GM20431 (cell line): ENCODE data around the gene FAM24B.
"Not testable (repeated sequence)": the region's sequence is repeated elsewhere in the genome, so short reads cannot be mapped to it uniquely, and the experiment has no call there.

Source experiments
- in situ Hi-C: fragments of 300-500 bp; cut with MseI, MboI; formaldehyde crosslinking; loops from one replicate; pipeline ENCODE4 v1.15.0; 2020; ENCODE audit warnings: low sequenced_read_pairs; ENCODE audit not compliant: unreplicated experiment

Gene FAM24B

GRCh38 chr10:122861711-122862161 is 17.6 kb downstream of the FAM24B start:
- in situ Hi-C loops: no loop called here

DNA sequence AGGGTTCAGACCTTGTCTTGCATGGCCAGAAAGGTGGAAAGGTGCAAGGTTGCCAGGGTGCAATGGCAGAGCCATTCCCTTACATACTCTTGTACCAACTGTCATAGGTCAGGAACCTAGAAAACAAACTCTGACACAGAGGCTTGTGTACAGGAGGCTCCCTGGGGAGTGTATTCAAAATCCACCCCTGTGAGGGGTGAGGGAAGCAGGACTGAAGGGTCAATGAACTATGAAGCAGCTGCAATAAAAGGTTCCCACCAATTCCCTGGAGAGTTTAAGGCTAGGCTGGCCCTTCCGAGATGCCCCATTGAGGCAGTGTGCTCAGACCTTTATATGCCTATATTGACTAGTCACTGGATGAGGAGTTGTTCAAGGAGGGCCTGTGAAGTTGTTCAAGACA is 19.9 kb downstream of the FAM24B start:
- in situ Hi-C loops: no loop called here

- in situ Hi-C loops: not testable (repeated sequence)
Measured at GRCh38 chr10:122858042-122858441, 21.3 kb downstream of the FAM24B start.

- in situ Hi-C loops: no loop called here
Measured at GRCh38 chr10:122856902-122857301, 22.5 kb downstream of the FAM24B start.

- in situ Hi-C loops: no loop called here
Measured at GRCh38 chr10:122855745-122856144, 23.6 kb downstream of the FAM24B start.

DNA sequence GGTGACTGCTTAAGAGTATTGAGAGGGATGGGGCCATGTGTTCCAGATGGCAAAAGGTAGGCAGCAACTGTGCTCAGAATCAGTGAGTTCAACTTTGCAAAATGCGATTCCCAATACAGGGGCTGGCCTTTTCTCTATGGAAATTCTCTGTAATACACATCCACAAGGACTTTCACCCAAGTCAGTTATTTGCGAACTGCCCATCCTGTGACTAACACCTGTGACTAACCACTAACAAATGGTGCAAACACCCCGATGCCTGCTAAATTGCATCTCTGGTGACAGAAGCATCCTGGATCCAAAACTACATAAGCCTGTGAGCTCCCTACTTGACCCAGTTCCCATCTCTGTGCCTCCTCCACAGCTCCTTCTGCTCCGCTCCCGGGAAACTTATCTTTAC is 24.7 kb downstream of the FAM24B start:
- in situ Hi-C loops: no loop called here

- in situ Hi-C loops: no loop called here
Measured at GRCh38 chr10:122853665-122854313, 25.6 kb downstream of the FAM24B start.

DNA sequence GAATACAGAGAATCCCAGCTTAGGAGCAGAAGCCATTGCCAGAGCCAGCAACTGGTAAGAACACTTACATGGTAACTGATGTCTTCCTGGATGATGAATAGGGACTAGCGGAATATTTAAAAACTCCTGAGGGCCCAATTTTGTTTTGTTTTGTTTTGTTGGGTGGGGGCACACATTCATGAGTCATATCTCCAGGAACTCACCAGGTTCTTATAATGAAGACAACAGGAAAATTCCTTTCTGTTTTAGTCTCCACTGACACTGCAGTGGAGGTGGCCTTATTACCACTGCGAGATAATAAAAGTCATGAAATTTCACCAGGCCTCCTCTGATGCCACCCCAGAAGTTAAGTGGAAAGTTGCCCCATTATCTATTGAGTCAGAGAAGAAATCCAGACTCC is 27.1 kb downstream of the FAM24B start:
- in situ Hi-C loops: no loop called here

DNA sequence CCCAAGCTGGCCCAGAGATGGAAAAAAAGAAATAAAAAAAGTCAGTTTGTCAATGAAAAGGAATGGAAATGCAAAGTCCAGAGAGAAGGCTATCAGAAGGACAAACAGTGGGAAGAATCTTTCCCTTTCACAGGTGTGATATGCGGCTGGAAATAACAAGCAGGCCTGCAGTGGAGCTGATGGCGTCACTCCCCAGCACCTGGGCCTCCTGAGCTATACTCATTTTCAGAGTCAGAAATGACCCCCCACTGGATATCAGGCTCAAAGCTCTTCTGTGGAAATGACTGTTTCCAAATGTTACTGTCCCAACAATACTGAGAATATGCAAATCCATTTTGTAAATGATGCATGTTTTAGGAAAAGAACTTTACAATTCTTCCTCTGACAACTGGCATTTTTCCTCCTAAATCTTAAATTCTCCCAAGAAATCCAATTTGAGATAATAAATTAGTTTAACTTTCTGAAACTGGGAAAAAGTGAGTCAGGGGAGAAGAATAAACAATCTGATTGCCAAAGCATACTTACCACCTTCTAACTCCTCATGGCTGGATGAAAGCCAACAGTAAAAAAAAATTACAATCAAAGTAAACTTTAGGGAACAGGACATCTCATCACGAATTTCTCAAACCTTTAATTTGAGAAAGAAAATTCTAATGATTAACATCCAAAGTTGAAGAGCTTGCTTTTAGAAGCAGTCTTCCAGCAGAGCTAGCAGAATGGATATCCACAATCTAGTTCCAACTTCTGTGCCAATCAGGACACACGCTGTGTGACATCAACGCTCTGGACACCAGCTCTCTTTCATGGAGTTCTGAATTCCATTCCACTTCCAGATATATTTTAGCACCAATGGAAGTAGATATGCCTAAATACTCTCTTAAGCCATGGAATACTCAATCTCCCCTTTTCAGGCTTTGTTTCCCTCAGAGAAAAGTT is 28.4 kb downstream of the FAM24B start:
- in situ Hi-C loops: no loop called here

DNA sequence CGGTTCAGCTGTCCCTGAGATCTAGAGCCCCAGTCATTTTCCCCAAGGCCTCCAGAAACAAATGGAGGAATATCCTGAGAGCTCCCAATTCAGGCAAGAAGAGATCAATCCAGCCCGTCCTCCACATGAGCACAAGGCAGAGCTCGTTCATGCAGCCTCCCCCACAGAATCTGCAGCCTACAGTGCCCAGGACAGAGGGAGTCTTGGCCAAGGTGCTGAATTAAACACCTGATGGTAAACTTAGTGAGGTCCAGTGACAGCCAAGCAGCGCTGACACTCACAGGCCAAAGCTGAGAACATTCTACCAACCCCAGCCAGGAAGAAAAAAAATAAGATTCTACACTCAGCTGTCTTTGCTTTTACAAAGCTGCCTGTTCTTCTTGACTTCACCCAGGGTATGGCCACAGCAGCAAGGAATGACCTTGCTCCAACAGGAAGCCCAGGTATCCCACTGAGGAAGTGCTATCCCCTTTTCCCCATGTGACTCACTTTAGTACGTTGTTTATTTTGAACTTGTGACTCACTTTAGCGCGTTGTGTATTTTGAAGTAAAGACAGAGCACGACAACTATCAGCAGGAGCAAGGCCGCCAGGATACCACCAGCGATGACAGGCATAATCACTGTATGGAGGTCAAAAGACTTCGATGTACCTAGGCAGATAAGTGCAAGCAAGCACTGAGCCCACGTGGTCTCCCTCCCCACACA is 29.3 kb downstream of the FAM24B start:
- in situ Hi-C loops: no loop called here

- in situ Hi-C loops: no loop called here
Measured at GRCh38 chr10:122849090-122849489, 30.3 kb downstream of the FAM24B start.

DNA sequence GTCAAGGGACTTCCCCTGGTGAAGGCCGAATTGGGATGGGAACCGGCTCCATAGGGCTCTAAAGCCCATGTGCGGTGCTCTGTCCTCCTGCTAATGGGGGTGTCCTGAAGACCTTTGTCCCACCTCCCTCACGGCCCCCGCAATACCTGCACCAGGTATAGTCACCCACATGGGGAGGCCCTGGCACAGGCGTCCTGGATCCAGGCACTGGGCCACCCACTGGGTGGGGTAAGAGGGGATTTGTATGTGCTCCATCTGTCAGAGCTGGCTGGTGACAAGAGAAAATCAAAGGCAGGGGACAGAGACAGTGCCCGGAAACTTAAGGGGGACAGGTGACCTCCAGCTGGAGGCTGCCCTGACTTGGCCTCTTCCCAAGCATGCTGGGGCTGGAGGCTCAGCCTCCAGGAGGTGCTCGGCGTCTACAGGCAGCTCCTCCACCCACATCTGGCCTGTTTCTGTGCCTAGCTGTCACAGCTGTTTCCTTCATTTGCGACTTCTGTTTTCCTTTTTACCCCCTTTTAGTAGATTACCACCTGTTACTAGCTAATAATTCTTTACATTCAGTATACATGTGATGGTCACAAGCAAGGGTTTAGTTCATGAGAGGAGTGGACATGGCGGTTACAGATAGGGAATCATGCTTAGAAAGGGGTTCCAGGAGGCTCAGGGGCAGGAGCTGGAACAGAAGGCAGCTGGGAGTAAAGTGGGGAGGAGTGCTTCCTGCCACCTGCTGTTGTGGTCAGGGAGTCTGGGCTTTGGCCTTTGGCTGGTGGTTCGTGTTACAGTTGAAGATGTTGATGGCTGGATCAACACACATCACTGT is 31.4 kb downstream of the FAM24B start:
- in situ Hi-C loops: no loop called here

- in situ Hi-C loops: no loop called here
Measured at GRCh38 chr10:122845783-122846332, 33.5 kb downstream of the FAM24B start, which contains the start of gene CUZD1. CUZD1 (minus strand) TSS chr10:122845857; CDS start chr10:122845843, 14 bp downstream.

GRCh38 chr10:122844146-122844545 is 35.2 kb downstream of the FAM24B start:
- in situ Hi-C loops: no loop called here

GRCh38 chr10:122841569-122841968 is 37.8 kb downstream of the FAM24B start:
- in situ Hi-C loops: no loop called here

DNA sequence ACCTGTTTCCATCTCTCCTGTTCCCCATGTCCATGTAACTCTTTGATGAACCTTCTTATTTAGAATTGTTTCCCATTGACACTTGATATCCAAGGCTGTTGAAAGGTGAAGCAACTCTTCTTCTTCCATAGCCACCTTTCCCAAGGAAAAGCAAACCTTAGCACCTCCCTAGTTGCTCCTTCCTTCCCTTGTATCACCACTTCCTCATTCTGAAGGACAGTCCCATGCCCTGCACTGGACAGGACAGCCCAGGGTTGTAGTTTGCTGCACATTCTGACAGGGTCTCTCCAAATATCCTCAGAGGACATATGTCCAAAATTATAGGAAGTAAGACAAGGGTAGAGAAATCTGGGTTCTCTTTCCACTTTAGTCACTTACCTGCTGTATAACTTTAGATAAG is 39.9 kb downstream of the FAM24B start:
- in situ Hi-C loops: no loop called here

- in situ Hi-C loops: no loop called here
Measured at GRCh38 chr10:122838880-122839279, 40.5 kb downstream of the FAM24B start.

DNA sequence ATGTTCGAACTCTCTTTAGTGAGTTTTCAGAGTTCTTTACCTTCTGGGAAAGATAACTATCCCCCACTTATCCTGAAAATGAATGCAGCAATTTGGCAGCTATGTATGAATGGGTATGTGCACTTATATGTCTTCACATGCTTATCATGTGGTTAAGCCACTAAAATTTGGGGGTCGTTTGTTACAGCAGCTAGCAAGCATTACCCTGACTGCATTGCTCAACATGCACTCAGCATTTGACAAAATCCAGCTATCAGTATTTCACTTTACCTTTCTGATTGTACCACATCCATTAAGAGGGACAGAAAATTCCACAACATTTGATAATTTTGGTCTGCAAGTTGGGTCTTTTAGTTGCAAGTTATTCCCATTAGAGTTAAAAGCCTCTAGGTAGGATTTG is 43.5 kb downstream of the FAM24B start:
- in situ Hi-C loops: no loop called here

- in situ Hi-C loops: no loop called here
Measured at GRCh38 chr10:122830965-122831353, 48.4 kb downstream of the FAM24B start.
